Stimulated activated CD4-positive, alpha-beta T cell treated with anti-CD3 and anti-CD28 coated beads, Interleukin-1b, Interleukin-23, amount 100 ng/mL, for 1 hour (primary cell): ENCODE measurements around the gene PMM1.
A peak's percentile ranks its signal among the peaks of the same experiment; 100 is the strongest.
"Not testable (repeated sequence)": the region's sequence is repeated elsewhere in the genome, so short reads cannot be mapped to it uniquely, and the experiment has no call there.

Experiments
- DNase-seq, 2 donors: peaks; one replicate each; pipeline ENCODE4 v3.0.0-alpha.2; 2020; ENCODE audit warnings: low read depth in 2 of 2

Gene PMM1

DNA sequence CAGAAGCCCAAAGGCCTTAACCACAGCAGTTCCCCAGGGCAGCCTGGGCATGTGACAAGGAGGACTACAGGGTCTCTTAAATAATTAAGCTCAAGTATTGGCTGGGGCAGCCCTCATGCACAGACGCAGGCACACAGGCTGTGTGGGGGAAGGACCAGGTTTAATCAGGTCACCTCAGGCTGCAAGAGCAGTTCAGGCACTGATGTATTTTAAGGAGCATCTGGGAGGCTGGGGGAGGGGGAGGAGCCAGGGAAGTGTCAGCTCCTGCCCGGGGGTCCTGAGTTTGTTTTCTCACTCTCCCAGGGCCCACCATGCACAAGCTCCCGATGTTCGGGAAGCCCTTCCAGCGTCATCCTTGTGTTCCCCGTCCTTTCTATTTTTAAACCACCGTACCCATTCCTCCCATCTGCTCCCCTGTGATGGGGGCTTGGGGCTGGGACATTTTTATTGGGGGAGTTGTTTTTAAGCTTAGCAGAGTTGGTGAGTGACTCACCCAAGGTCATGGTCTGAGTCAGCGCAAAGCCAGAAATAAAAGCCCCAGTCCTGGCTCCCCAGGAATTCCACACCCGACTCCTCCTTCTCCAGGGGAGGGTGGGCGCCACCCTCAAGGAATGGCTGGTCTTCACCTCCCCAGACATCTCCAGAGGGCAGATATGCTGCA is 26.5 kb downstream of the PMM1 start:
- DNase-seq = no peak

DNA sequence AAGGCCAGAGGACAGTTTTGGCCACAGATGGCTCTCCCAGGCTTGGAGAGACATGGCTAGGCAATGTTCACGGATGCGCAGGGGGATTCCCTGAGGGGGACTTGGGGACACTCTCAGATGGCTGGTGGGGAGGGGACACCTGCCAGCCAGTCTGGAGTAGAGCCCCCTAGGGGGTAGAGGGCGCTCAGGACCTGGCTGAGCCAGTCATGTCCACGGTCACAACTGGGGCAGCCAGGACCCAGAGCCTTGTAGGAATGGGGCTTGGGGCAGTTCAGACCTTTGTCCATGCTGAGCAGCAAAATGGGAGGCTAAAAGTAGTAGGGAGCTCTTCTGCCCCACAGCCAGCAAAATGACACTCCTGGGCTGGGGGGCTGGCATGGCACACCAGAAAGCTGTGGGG is 27.2 kb downstream of the PMM1 start:
- no peak for DNase-seq

DNA sequence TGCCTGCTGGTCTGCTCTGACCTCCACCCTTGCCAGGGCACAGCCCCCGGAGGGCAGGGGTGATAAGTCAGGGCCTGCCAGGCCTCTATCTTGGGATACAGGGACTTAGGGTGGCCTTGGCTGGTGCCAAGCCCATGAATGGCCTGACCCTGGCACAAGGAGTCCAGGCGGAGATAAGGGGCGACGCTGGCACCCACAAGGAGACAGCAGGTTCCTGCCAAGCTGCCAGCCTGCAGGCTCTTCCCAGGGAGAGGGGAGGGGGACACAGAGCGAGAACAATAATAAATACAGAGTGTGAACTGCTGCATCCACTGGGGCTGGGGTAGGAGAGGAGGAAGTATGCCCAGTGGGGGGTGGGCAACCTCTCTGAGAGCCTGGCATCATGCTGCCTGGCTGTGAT is 27.9 kb downstream of the PMM1 start:
- no peak for DNase-seq

- no peak for DNase-seq
These were observed 28.3 kb downstream of the PMM1 start for GRCh38 chr22:41561335-41561734.

GRCh38 chr22:41560095-41560471 is 29.6 kb downstream of the PMM1 start:
- no peak for DNase-seq

- not testable (repeated sequence) for DNase-seq
These were observed 31.4 kb downstream of the PMM1 start for GRCh38 chr22:41558241-41558630.

DNA sequence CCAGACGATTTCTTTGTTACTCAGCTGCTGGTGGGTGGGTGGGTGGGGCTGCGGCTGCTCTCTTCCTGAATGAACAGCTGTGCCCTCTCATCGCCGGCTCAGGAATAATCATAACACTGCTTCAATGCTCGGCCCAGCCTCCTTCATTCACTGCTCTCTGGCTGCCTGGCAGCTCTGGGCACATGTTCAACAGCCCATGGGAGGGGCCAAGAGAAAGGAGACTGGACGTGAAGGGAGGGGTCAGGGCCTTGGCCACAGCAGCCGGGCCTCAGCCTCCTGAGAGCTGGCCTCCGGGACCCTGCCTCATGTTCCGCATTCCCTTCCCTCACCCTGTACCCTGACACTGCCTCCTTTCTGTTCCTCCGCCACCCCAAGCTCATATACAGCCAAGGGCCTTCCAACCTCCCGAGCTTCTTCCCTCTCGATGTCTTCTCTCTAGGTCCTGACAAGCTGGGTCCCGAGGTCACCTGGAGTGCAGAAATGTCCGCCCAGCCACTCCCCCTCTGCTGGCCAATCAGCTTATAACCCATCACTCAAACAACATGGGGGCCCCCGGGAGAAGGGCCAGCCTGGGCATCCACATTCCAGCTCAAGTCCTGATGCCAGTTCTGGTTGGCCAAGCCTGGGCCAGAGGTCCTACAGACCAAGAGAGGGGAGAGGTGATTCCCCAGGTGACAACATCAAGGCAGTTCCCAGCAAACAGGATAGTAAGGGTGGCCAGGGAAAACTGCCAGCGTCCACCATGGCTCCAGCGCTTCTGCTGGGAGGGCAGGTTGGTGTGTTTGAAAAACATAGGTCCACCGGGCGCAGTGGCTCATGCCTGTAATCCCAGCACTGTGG is 32.0 kb downstream of the PMM1 start:
- no peak for DNase-seq

DNA sequence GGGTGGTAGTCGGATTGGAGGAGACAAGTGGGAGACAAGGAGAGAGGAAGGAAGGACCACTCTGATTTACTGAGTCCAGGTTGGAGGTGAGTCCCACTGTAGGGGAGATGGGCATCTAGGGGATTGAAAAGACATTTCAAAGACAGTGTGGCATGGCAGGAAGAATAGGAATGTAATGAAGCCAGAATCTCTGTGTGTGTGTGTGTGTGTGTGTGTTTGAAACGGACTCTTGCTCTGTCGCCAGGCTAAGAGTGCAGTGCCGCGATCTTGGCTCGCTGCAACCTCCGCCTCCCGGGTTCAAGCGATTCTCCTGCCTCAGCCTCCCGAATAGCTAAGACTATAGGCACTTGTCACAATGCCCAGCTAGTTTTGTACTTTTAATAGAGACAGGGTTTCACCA is 33.1 kb downstream of the PMM1 start:
- DNase-seq = no peak

- DNase-seq = no peak
These were observed 34.2 kb downstream of the PMM1 start for GRCh38 chr22:41555325-41555982.

DNA sequence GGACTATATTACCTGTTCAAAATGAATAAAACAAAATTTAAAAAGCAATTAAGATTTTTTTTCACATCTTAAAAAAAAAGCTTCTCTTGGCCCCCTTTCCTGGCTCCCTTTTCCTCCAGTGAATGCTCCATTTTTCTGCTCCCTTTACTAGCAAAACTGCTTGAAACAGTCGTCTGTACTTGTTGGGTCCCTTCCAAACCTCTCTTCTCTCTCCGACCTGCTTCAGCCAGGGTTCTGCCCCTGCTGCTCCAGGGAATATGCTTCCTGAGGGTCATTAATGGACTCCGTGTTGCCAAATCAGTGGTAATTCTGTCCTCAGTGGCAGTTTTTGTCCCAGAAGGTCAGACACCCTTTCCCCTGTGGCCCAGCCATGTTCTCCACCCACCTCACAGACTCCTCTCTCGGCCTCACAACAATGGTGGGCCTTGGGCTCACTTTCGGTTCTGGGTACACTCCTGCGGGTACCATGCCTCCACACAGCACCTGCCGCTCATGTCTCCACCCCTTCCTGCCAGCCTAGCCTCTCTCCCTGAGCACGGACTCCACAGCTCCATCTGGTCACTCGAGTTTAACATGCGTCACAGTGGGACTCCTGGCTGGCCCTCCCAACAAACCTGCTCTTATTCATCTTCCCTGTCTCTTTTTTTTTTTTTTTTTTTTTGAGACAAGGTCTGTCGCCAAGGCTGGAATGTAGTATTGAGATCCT is 37.6 kb downstream of the PMM1 start:
- no peak for DNase-seq

DNA sequence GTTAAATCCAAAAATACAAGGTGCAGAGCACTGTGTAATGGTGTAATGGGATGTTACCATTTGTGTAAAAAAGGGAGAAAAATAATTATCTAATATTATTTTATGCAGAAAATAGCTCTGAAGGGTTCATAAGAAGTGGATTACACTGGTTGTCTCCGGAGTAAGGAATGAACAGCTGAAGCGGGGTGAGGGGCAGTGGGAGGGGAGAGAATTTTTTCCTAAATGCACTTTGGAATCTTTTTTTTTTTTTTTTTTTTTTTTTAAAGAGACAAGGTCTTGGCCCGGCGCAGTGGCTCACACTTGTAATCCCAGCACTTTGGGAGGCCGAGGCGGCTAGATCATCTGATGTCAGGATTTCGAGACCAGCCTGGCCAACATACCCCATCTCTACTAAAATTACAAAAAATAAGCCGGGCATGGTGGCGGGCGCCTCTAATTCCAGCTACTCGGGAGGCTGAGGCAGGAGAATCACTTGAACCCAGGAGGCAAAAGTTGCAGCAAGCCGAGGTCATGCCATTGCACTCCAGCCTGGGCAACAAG is 38.6 kb downstream of the PMM1 start:
- DNase-seq = no peak

DNA sequence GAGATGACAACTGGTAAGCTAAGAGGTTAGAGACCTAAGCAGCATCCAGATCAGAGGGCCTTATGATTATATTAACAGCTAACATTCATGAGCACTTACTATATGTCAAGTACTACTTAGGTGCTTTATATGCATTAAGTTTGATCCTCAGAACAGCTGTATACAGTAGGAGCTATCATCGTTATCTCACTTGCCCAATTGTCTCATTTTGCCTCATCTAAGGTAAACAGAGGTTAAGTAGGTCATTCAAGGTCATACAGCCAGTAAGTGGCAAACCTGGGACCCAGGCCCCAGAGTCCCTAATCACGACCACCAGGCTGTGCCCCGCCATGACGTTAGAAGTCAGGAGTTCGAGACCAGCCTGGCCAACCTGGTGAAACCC is 40.8 kb downstream of the PMM1 start:
- DNase-seq = no peak

- DNase-seq = no peak
These were observed 44.8 kb downstream of the PMM1 start for GRCh38 chr22:41544671-41545476.

GRCh38 chr22:41543854-41544670 is 45.6 kb downstream of the PMM1 start, which contains the start of gene POLR3H:
Gene POLR3H (minus strand): TSS chr22:41544470. CDS start chr22:41544101, 369 bp downstream.
- peak; percentile 91 to 94 for DNase-seq

DNA sequence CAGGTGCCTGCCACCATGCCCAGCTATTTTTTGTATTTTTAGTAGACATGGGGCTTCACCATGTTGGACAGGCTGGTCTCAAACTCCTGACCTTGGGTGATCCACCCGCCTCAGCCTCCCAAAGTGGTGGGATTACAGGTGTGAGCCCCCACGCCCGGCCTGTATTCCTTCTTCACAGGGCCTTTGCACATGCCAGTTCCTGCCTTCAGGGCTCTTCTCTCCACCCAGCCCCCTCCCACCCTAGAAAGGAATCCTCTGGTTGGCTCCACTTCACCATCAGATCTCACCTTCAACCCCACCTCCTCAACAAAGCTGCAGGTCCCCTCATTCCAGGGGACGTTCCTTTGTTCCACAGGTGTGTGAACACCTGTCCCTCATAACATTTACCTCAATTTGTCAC is 47.4 kb downstream of the PMM1 start:
- no peak for DNase-seq

DNA sequence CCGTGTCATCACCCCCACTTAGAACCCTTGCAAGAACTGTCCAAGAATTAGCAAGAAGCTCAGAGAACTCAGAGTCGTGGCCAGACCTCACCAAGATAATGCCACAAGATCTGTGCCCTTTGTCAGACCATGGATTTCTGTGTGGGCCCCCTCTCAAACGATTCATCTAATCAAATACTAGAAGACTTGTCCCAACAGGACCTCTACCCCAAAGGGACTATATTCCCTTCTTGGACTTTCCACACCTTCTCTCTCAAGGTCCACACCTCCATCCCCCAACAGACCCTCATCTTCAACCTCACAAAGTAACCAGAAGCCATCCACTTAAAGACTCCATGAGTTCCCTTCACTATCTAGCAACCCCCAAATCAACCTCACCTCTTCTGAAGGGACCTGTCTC is 48.2 kb downstream of the PMM1 start:
- DNase-seq = no peak

GRCh38 chr22:41540365-41540764 is 49.3 kb downstream of the PMM1 start:
- no peak for DNase-seq

GRCh38 chr22:41540006-41540315 is 49.7 kb downstream of the PMM1 start:
- no peak for DNase-seq

- DNase-seq = no peak
These were observed 50.3 kb downstream of the PMM1 start for GRCh38 chr22:41539146-41540005.
